Endothelial cell of umbilical vein (primary cell): Measurements from ENCODE around the gene TBC1D4. TPM values are rescaled to one million over a fixed set of nuclear protein-coding genes. Genes with fewer than 3 reads are reported as not detected.

Experiments used
- BruUV-seq: library from RNA; stranded (reverse); fragments of 400-500 nt; replicated peaks from 2 replicates; lab custom pipeline; 2021; lab: Mats Ljungman, UMichigan
- CTCF ChIA-PET: fragments of 300-600, 350-600 bp; sonication (Branson Sonifier 250); formaldehyde crosslinking; loops from one replicate; lab custom pipeline; 2021; ENCODE audit warnings: antibody characterized with exemption, inconsistent platforms; lab: Charles Lee
- POLR2A ChIA-PET: fragments of 300-600, 350-600 bp; sonication (Branson Sonifier 250); formaldehyde crosslinking; loops from one replicate; lab custom pipeline; 2021; ENCODE audit warnings: antibody characterized with exemption, inconsistent platforms; lab: Charles Lee
- DNase-seq: peaks from one replicate; pipeline ENCODE4 v3.0.0-alpha.2; 2011; ENCODE audit warnings: low read depth, low spot score
- FAIRE-seq: peaks from 2 replicates; lab custom pipeline; 2011; peaks lifted over from hg19 to GRCh38; lab: Jason Lieb, UNC
- H2AFZ ChIP-seq: 2 replicates; pipeline ENCODE4 v1.6.0; 2012; ENCODE audit warnings: low read depth, low read length, control low read depth, inconsistent platforms
- H3K27ac ChIP-seq: 2 replicates; pipeline ENCODE4 v1.5.1; 2011; ENCODE audit warnings: low read depth, mild to moderate bottlenecking, control low read depth, low read length, moderate library complexity; ENCODE audit not compliant: insufficient read depth
- H3K27me3 ChIP-seq, 2 experiments: 2 replicates each; pipeline versions ENCODE4 v1.6.0 to v1.6.1; 2011; ENCODE audit warnings: low read length in 2 of 2, mixed read lengths in 1 of 2; ENCODE audit not compliant: control insufficient read depth in 2 of 2, insufficient read depth in 2 of 2
- H3K36me3 ChIP-seq, 2 experiments: 2 replicates in 1 of 2; 3 replicates in 1 of 2; pipeline ENCODE4 v1.5.1; 2011; ENCODE audit warnings: low read length in 2 of 2, mild to moderate bottlenecking in 1 of 2, moderate library complexity in 1 of 2; ENCODE audit not compliant: control insufficient read depth in 2 of 2, insufficient read depth in 2 of 2; ENCODE audit errors: extremely low read depth in 1 of 2
- H3K4me1 ChIP-seq: 3 replicates; pipeline ENCODE4 v1.5.1; 2011; ENCODE audit warnings: mild to moderate bottlenecking, low read length; ENCODE audit not compliant: control insufficient read depth, insufficient read depth; ENCODE audit errors: extremely low read depth
- H3K4me2 ChIP-seq: 2 replicates; pipeline ENCODE4 v1.6.1; 2011; ENCODE audit warnings: low read length, control low read depth, mixed read lengths; ENCODE audit not compliant: insufficient read depth
- H3K4me3 ChIP-seq, 3 experiments: fragments of 200-600 bp in 1 of 3; sonication (generic), shearing (Covaris generic) in 1 of 3; replicated peaks in 1 of 3; 2 replicates each; pipeline ENCODE4 v1.5.1; 2011 to 2016; ENCODE audit warnings: control low read depth in 3 of 3, low read length in 3 of 3, mild to moderate bottlenecking in 2 of 3, inconsistent platforms in 1 of 3, low read depth in 1 of 3, moderate library complexity in 1 of 3; ENCODE audit not compliant: insufficient read depth in 1 of 3
- H3K79me2 ChIP-seq: 2 replicates; pipeline ENCODE4 v1.6.0; 2012; ENCODE audit warnings: low read length, inconsistent platforms; ENCODE audit not compliant: control insufficient read depth, insufficient read depth
- H3K9ac ChIP-seq: replicated peaks from 2 replicates; pipeline ENCODE3; 2011; ENCODE audit warnings: low read length, control low read depth; ENCODE audit not compliant: insufficient read depth; ENCODE audit errors: extremely low read depth
- H3K9me1 ChIP-seq: replicated peaks from 3 replicates; pipeline ENCODE4 v1.6.0; 2011; ENCODE audit warnings: mild to moderate bottlenecking, low read length; ENCODE audit not compliant: control insufficient read depth, insufficient read depth; ENCODE audit errors: extremely low read depth
- H3K9me3 ChIP-seq: replicated peaks from 2 replicates; pipeline ENCODE4 v1.5.1; 2012; ENCODE audit warnings: low read length, inconsistent platforms; ENCODE audit not compliant: control insufficient read depth, insufficient read depth
- H4K20me1 ChIP-seq: replicated peaks from 2 replicates; pipeline ENCODE3; 2011; ENCODE audit warnings: mild to moderate bottlenecking, low read length; ENCODE audit not compliant: control insufficient read depth, insufficient read depth; ENCODE audit errors: extremely low read depth
- CTCF ChIP-seq, 2 donors: IDR thresholded peaks; 1 replicate in 1 of 2; 2 replicates in 1 of 2; pipeline ENCODE4 v1.5.1; 2011; ENCODE audit warnings: low read length in 2 of 2, mild to moderate bottlenecking in 2 of 2, moderate library complexity in 2 of 2, control low read depth in 1 of 2, inconsistent platforms in 1 of 2, low read depth in 1 of 2; ENCODE audit not compliant: insufficient read depth in 1 of 2; ENCODE audit errors: extremely low read depth in 1 of 2
- EZH2 ChIP-seq: IDR thresholded peaks from 2 replicates; pipeline ENCODE4 v1.6.1; 2012; ENCODE audit warnings: borderline replicate concordance, low read depth, mild to moderate bottlenecking, moderate library complexity, low read length, inconsistent platforms; ENCODE audit not compliant: severe bottlenecking
- FOS ChIP-seq: IDR thresholded peaks from 2 replicates; pipeline ENCODE4 v1.6.1; 2011; ENCODE audit warnings: mild to moderate bottlenecking, low read length, moderate library complexity, borderline replicate concordance; ENCODE audit not compliant: insufficient read depth
- GATA2 ChIP-seq: IDR thresholded peaks from 2 replicates; pipeline ENCODE4 v1.7.0; 2011; ENCODE audit warnings: low read depth, mild to moderate bottlenecking, moderate library complexity, mixed read lengths, low read length; ENCODE audit not compliant: insufficient read length, insufficient read depth
- JUN ChIP-seq: IDR thresholded peaks from 2 replicates; pipeline ENCODE4 v1.6.1; 2011; ENCODE audit warnings: borderline replicate concordance, low read depth; ENCODE audit not compliant: insufficient read length, insufficient read depth
- MYC ChIP-seq: IDR thresholded peaks from one replicate; pipeline ENCODE4 v1.6.1; 2011; ENCODE audit warnings: mild to moderate bottlenecking, low read depth, low read length
- POLR2A ChIP-seq: IDR thresholded peaks from 2 replicates; pipeline ENCODE4 v1.6.1; 2012; ENCODE audit warnings: low read depth, mild to moderate bottlenecking, control low read depth, low read length
- POLR2AphosphoS5 ChIP-seq: IDR thresholded peaks from 2 replicates; pipeline ENCODE4 v1.6.1; 2012; ENCODE audit warnings: low read depth, mild to moderate bottlenecking, control low read depth, low read length, moderate library complexity; ENCODE audit not compliant: insufficient read depth
- dilution Hi-C: fragments of 300-500 bp; cut with MboI; formaldehyde crosslinking; loops from one replicate; pipeline ENCODE4 v1.15.0; 2019; ENCODE audit warnings: low sequenced_read_pairs; ENCODE audit not compliant: extremely low pct_ligation_motif_present
- intact Hi-C: fragments of 100-400 bp; cut with micrococcal nuclease; formaldehyde crosslinking; loops from one replicate; pipeline ENCODE4 v1.10.0; 2022
- polyA plus RNA-seq, 4 experiments: library from polyadenylated mRNA; depleted of rRNA in 3 of 4; stranded (reverse) in 3 of 4; unstranded in 1 of 4; fragments of >200 nt; gene quantifications; 2 replicates each; pipeline versions ENCODE4 v1.2.1 to v1.2.3, GENCODE V29; 2011 to 2012; ENCODE audit warnings: missing spikeins in 1 of 4
- total RNA-seq: library from RNA; stranded (reverse); gene quantifications from 2 replicates; pipeline ENCODE4 v1.2.3, GENCODE V29; 2021
- TF ChIP-seq, protein P1 (sequence below): IDR thresholded peaks from 2 replicates; pipeline ENCODE4 v1.6.1; 2011; ENCODE audit not compliant: insufficient read depth, insufficient read length

The TBC1D4 gene
- total and polyA plus RNA-seq, 2 donors (not counting 3 experiments of a cell fraction or from before 2014, with no cell fraction given), result 58.3 to 81.0 TPM

DNA sequence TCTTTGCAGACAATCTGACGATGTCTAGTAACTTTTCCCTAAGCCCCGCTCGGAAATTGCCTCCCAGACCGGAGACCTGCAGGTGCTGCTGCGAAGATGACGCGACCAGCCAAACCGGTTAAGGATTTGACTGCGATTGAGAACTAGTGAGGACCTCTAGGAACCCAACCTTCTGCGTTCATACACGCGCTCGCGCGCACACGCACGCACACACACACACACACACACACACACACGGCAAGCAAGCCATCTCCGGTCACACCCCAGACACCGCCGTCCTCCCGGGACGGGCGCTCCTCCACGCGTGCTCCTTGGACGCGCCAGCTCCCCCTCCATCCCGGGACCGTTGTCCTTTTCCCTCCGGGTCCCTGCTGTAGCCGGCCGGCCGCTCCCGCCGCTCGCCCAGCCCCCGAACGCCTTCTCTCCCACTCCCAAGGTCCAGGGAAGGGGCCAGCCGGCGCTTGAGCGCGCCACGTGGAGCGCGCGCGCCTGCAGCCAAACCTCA, 1.2 kb downstream of the TBC1D4 start:
- peaks cover 17% of the 10 kb centered on the region for H3K79me2 ChIP-seq
- peaks cover 9% of the 10 kb centered on the region for H3K4me1 ChIP-seq
- intact Hi-C loops (loop anchor here (10.0 kb wide), 1 partner anchor 194 kb away; no protein-coding TSS in a partner anchor), dilution Hi-C loops (no loop called here)
- no peak overlapping the region for H3K27ac ChIP-seq
- peak; percentile 55 for DNase-seq
- POLR2A ChIA-PET, result no interaction called here
- BruUV-seq, result no TSS peak
- peak overlapping the region; percentile 95 for H3K4me2 ChIP-seq
- no peaks in the 10 kb centered on the region for H3K9me3 ChIP-seq
- H3K9ac ChIP-seq, result peak overlapping the region; percentile 41
- TF ChIP-seq POLR2AphosphoS5 (no peak), MYC (no peak), EZH2 (no peak), JUN (no peak), FOS (no peak), CTCF (IDR thresholded peaks at IDR 0.05; ENCODE audit: extremely low read depth in 1 of 2, insufficient read depth in 1 of 2, low read depth in 1 of 2, low read length in 2 of 2) (no peak), POLR2A (no peak), GATA2 (no peak)
- TF ChIP-seq, protein P1, sequence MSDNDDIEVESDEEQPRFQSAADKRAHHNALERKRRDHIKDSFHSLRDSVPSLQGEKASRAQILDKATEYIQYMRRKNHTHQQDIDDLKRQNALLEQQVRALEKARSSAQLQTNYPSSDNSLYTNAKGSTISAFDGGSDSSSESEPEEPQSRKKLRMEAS, result no peak
- CTCF ChIA-PET, result interaction anchor here (3.6 kb wide), 1 partner anchor 115 kb away, joined by 51 read pairs; no protein-coding TSS in a partner anchor
- peak overlapping the region; percentile 74 to 90 (median 86) for H3K4me3 ChIP-seq
- no peaks in the 10 kb centered on the region for H3K27me3 ChIP-seq
- no peaks in the 10 kb centered on the region for H3K36me3 ChIP-seq
- FAIRE-seq, result peak; percentile 72
- H4K20me1 ChIP-seq, result peaks cover 4% of the 10 kb centered on the region
- H2AFZ ChIP-seq, result peak overlapping the region; percentile 92
- no peaks in the 10 kb centered on the region for H3K9me1 ChIP-seq
